Activated CD8-positive, alpha-beta memory T cell treated with anti-CD3 and anti-CD28 coated beads, Interleukin-2, amount 50 U/mL, for 48 hours (primary cell): ENCODE data around the gene CETP.
A peak's percentile ranks its signal among the peaks of the same experiment; 100 is the strongest.
"Not testable (repeated sequence)": the region's sequence is repeated elsewhere in the genome, so short reads cannot be mapped to it uniquely, and the experiment has no call there.

Experiments
- DNase-seq: peaks from one replicate; pipeline ENCODE4 v3.0.0-alpha.2; 2020

The CETP gene

DNA sequence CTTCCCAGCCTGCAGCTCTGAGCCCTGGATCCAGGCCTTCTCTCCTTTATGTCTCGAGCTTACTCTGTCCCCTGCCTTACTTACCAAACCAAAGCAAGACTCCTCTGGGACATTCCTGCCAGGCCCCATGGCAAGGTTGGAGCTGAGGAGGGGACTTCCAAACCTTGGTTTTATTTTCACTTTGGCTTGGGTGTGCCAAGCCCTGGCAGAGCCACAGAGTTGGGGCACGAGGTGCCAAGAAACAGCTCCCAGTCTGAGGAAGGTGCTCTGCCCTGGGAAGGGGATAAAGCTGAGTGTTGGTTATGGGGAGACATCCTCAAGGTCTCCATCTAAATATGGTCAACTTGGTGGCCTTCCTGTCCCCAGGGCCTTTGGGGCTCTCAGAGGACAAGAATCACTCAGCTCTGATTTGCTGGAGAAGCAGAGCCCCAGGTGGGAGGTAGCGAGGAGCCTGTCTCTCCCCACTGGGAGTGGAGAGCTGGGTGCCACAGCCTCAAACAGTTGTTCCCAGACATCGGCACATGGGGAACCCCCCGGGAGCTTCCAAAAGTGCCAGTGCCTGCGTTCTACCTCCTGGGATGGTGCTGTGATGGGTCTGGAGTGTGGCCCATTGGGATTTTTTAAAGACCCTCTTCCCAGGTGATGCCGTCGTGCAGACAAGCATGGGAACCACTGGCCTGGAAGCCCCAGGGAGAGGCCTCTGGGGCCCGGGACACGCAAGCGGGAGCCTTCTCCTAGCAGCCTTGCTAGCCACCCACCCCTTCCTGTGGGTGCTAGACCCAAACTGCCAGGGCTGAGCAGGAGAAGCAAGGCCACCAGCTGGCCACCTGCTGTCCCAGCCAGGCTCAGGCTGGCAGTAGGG is 37.9 kb downstream of the CETP start:
- DNase-seq = no peak

GRCh38 chr16:57000271-57001025 is 38.7 kb downstream of the CETP start:
- peak; percentile 77 for DNase-seq

GRCh38 chr16:57001026-57001679 is 39.4 kb downstream of the CETP start:
- DNase-seq = no peak

- no peak for DNase-seq
Measured at GRCh38 chr16:57003439-57004386, 42.0 kb downstream of the CETP start.

DNA sequence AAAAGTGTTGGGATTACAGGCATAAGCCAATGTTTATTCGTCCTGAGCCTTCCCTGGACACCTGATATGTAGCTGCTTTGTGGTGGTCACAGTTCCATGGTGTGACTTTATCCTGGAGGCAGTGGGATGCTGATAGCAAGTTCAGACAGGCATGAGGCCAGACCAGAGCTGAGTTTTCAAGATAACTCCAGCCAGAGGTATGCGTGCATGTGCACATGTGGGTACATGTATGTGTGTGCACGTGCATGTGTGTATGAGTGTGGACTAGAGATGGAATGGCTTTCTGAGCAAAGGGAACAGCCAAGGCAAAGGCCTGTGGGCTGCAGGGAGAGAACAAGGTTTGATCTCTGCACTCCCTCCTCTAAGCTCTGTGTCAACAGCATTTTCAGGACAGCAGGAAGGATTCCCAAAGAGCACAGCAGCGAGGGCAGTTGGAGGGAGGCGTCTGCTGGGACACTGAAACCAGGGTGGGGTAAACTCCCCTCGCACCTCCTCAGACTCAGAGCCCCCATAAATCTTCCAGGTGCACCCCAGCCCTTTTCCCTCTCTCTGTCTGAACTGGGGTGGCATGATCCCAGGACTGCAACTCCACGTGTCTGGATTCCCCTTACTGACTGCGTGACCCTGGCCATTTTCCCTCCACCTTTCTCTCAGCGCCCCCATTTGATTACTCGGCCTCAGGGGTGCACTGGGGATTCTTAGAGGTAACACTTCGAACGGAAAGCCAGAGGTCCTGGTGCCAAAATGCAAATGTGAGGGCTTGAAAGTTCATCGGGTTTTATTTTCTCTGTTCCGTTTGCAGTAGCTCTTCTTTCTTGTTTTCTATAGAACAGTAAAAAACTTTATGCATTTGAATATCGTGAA is 42.9 kb downstream of the CETP start:
- DNase-seq = no peak

DNA sequence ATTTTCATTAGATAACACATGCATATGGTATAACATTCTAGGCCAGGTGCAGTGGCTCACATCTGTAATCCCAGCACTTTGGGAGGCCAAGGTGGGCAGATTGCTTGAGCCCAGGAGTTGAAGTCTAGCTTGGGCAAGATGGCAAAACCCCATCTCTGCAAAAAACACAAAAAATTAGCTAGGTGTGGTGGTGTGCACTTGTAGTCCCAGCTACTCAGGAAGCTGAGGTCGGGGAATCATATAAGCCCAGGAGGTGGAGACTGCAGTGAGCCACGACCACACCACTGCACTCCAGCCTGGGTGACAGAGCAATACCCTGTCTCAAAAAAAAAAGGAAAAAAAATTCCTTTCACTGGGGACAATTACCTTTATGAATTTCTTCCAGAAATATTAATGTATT is 43.8 kb downstream of the CETP start:
- not testable (repeated sequence) for DNase-seq

- DNase-seq = no peak
Measured at GRCh38 chr16:57007050-57007449, 45.3 kb downstream of the CETP start.

- peak; percentile 41 for DNase-seq
Measured at GRCh38 chr16:57007530-57007929, 45.8 kb downstream of the CETP start.

DNA sequence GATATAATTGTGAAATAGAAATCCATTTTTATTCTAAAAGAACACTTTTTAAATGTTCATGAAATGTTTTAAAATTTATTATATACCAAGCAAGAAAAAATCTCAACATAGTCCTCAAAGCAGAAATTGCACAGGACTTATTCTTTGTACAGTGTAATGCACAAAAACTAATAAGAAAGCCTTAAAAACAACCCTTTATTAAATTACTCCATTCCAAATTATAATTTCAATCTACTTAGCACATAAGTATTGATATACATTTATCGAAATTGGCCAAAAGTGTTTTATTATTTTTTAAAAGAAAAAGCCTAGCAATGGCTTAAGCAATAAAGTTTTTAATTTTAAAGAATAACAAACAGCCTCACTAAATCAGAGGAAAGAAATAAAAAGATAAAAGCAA is 46.7 kb downstream of the CETP start:
- no peak for DNase-seq

- DNase-seq = peak; percentile 46
Measured at GRCh38 chr16:57009643-57010170, 48.0 kb downstream of the CETP start.

DNA sequence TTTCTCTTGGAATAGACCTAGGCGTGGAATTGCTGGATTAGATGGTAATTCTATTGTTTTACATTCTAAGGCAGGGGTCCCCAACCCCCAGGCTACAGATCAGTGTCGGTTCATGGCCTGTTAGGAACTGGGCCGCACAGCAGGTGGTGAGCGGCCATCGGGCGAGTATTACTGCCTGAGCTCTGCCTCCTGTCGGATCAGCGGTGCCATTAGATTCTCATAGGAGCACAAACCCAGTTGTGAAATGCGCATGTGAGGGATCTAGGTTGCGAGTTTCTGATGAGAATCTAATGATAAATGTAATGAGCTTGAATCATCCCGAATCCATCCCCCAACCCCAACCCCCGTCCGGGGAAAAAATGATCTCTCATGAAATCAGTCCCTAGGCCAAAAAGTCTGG is 50.6 kb downstream of the CETP start:
- DNase-seq = no peak

GRCh38 chr16:57013229-57013628 is 51.5 kb downstream of the CETP start:
- DNase-seq = no peak

DNA sequence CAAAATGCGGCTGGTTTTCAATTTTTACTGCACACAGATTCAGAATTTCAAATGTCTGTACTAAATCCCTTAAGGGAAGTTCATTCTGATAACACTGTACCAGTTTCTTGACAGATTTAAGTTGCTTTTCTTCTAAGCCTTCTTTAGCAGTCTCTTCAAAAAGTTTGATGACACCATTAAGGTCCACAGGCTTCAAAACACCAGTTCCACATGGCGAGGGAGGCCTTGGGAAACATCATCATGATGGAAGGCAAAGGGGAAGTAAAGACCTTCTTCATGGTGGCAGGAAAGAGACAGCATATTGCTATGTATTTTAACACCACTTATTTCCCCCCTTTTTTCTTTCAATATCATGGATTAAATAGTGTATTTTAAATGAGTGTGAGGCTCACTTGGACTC is 52.2 kb downstream of the CETP start:
- no peak for DNase-seq

GRCh38 chr16:57016301-57016700 is 54.6 kb downstream of the CETP start:
- no peak for DNase-seq

DNA sequence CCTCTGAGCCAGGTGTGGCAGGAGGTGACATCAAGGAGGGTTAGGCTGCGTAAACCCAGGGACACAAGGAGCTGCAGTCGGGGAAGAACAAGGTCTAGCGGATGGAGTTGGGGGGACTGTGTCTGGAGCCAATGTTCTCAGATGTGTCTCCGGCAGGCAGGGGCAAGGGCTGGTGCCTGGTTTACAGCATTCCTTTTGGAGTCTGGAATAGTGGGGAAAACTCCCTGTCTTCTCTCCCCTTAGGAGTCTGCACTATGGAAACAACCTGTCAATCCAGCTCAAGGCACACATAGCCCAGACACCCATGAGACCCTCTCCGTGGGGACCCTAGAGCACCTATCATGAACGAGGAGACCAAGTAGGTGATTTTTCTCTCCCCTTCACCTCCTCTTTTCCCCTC is 55.1 kb downstream of the CETP start:
- DNase-seq = no peak

- DNase-seq = no peak
Measured at GRCh38 chr16:57017251-57017650, 55.5 kb downstream of the CETP start.

DNA sequence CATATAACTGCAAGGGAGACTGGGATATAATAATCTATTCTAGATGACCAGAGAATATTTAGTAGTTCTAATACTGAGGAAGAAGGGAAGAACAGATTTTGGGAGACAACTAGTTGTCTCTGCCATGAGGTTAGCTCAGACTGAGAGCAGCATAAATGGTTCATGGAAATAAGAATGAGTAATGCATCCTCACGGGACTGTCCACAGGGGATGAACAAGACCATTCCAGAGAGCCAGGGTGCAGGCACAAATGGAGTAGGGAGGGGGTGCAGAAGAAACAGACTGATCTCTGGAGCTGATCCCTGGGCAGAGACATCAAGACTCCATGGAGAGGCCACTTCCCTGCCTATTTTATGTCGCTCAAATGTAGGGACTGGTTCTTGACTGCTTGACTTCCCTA is 58.0 kb downstream of the CETP start:
- DNase-seq = no peak

DNA sequence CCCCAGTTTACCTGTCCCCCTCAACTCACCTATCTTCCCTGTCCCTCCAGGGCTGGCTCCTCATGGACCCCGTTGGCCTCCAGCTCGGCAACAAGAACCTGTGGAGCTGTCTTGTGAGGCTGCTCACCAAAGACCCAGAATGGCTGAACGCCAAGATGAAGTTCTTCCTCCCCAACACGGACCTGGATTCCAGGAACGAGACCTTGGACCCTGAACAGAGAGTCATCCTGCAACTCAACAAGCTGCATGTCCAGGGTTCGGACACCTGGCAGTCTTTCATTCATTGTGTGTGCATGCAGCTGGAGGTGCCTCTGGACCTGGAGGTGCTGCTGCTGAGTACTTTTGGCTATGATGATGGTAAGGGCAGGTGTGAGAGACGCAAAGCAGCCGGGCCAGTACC is 58.9 kb downstream of the CETP start:
- DNase-seq = no peak

DNA sequence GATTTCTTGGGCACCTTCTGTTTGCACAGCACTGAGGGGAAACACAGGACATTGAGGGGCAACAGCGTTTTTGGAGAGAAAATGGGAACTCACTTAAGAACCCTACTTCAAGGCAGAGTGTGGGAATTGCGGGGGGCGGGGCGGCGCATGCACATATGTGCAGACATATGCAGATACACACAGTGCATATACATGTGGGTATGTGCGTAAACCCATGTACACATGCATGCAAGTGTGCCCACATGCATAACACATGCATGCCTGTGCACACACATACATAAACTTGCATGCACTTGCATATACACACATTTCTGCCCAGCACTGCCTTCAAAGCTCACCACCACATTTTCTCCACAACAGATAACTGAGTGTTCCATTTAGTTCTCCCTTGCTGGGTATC is 60.0 kb downstream of the CETP start:
- no peak for DNase-seq

DNA sequence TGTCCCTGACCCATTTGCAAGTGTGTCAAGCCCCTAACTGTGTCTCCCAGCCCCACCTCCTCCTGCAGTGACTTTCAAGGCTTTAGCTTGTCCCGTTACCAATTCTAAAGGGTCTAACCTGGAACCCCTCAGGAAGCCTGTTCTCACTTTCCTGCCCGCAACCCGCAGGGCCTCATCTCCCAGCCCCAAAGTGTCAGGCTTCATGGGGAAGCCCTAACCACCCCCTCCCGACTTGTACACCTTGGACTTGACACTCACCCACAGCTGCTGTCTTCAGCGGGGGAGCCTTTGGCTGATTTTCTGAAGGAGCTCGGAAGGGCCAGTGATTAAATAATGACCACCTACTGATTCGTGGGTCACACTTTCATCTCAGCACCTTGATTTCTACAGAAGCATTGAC is 60.7 kb downstream of the CETP start:
- no peak for DNase-seq

GRCh38 chr16:57023541-57024249 is 61.9 kb downstream of the CETP start:
- peak; percentile 80 for DNase-seq
